PC-3 (cell line): ENCODE measurements around the gene AK4.

Experiments
- CTCF ChIP-seq: fragments of 300-600 bp; sonication (generic); conservative IDR thresholded peaks from 2 replicates; pipeline ENCODE4 v1.5.1; 2017; ENCODE audit warnings: antibody characterized with exemption, low read depth, mild to moderate bottlenecking, low read length
- EZH2 ChIP-seq: fragments of 300-600 bp; sonication (generic); IDR thresholded peaks from one replicate; pipeline ENCODE4 v1.6.1; 2017; ENCODE audit warnings: antibody characterized with exemption, mild to moderate bottlenecking, low read length; ENCODE audit not compliant: unreplicated experiment

GRCh38 chr1:65195495-65196417, 47.8 kb downstream of the AK4 start:
- TF ChIP-seq CTCF (no peak), EZH2 (no peak)
